ENCODE results near the gene RTN1. TPM values are rescaled to one million over a fixed set of nuclear protein-coding genes. Genes with fewer than 3 reads are reported as not detected.

RTN1 gene
- total RNA-seq, 1 experiment from 2014 or later: 0.05 TPM

DNA sequence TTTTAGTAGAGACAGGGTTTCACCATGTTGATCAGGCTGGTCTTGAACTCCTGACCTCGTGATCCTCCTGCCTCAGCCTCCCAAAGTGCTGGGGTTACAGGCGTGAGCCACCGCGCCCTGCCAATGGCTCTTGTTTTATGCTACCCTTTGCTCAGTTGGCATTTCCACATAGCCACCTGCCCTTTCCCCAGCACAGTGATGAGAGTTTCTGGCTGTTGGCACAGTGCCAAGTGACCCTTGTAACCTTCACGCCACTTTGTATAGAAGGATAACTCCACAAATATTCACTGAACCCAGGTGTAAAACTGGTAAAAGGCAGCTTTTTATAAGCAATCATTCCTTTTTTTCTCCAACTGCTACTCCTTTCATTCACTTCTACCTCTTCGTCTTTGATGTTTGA is 275.5 kb downstream of the RTN1 start:
- DNase-seq (ENCODE audit: low read depth, low spot score) (no peak), ATAC-seq (no peak)
- Histone ChIP-seq H3K9me3 (ENCODE audit: control insufficient read depth, insufficient read depth, low read depth, low read length) (no peaks in the 10 kb centered on the region), H3K4me1 (ENCODE audit: control insufficient read depth, insufficient read depth, low read length) (no peaks in the 10 kb centered on the region), H3K4me3 (ENCODE audit: low read depth in 2 of 2, low read length in 2 of 2) (no peak overlapping the region), H3K27me3 (ENCODE audit: control insufficient read depth, insufficient read depth, low read length) (no peaks in the 10 kb centered on the region), H3K36me3 (ENCODE audit: control insufficient read depth, insufficient read depth, low read length) (no peaks in the 10 kb centered on the region), H3K27ac (ENCODE audit: low read length) (no peak overlapping the region)
- ChIA-PET CTCF (interaction anchor here (0.6 kb wide), 1 partner anchor 12 kb away, joined by 6 read pairs; no protein-coding TSS in a partner anchor), POLR2A (no interaction called here)
- no TSS peak for BruUV-seq (replicated peaks)
- in situ Hi-C loops (cut with HindIII; ENCODE audit: low pct_unique_long_range_greater_than_20kb, low sequenced_read_pairs) (no loop called here), intact Hi-C loops (cut with micrococcal nuclease; ENCODE audit: unreplicated experiment) (no loop called here)
- TF ChIP-seq SIN3A (IDR thresholded peaks at IDR 0.05; ENCODE audit: borderline replicate concordance, insufficient read depth, low read depth, low read length) (no peak), POLR2AphosphoS5 (IDR thresholded peaks at IDR 0.05; ENCODE audit: low read depth, low read length) (no peak), TCF7L2 (IDR thresholded peaks at IDR 0.05; ENCODE audit: low read depth, low read length) (no peak)
- TF ChIP-seq, protein P1, sequence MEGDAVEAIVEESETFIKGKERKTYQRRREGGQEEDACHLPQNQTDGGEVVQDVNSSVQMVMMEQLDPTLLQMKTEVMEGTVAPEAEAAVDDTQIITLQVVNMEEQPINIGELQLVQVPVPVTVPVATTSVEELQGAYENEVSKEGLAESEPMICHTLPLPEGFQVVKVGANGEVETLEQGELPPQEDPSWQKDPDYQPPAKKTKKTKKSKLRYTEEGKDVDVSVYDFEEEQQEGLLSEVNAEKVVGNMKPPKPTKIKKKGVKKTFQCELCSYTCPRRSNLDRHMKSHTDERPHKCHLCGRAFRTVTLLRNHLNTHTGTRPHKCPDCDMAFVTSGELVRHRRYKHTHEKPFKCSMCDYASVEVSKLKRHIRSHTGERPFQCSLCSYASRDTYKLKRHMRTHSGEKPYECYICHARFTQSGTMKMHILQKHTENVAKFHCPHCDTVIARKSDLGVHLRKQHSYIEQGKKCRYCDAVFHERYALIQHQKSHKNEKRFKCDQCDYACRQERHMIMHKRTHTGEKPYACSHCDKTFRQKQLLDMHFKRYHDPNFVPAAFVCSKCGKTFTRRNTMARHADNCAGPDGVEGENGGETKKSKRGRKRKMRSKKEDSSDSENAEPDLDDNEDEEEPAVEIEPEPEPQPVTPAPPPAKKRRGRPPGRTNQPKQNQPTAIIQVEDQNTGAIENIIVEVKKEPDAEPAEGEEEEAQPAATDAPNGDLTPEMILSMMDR (IDR thresholded peaks at IDR 0.05): no peak
- TF ChIP-seq, protein P2, sequence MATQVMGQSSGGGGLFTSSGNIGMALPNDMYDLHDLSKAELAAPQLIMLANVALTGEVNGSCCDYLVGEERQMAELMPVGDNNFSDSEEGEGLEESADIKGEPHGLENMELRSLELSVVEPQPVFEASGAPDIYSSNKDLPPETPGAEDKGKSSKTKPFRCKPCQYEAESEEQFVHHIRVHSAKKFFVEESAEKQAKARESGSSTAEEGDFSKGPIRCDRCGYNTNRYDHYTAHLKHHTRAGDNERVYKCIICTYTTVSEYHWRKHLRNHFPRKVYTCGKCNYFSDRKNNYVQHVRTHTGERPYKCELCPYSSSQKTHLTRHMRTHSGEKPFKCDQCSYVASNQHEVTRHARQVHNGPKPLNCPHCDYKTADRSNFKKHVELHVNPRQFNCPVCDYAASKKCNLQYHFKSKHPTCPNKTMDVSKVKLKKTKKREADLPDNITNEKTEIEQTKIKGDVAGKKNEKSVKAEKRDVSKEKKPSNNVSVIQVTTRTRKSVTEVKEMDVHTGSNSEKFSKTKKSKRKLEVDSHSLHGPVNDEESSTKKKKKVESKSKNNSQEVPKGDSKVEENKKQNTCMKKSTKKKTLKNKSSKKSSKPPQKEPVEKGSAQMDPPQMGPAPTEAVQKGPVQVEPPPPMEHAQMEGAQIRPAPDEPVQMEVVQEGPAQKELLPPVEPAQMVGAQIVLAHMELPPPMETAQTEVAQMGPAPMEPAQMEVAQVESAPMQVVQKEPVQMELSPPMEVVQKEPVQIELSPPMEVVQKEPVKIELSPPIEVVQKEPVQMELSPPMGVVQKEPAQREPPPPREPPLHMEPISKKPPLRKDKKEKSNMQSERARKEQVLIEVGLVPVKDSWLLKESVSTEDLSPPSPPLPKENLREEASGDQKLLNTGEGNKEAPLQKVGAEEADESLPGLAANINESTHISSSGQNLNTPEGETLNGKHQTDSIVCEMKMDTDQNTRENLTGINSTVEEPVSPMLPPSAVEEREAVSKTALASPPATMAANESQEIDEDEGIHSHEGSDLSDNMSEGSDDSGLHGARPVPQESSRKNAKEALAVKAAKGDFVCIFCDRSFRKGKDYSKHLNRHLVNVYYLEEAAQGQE (IDR thresholded peaks at IDR 0.05; ENCODE audit: insufficient read depth in 1 of 2, low read depth in 2 of 2, low read length in 1 of 2): no peak

DNA sequence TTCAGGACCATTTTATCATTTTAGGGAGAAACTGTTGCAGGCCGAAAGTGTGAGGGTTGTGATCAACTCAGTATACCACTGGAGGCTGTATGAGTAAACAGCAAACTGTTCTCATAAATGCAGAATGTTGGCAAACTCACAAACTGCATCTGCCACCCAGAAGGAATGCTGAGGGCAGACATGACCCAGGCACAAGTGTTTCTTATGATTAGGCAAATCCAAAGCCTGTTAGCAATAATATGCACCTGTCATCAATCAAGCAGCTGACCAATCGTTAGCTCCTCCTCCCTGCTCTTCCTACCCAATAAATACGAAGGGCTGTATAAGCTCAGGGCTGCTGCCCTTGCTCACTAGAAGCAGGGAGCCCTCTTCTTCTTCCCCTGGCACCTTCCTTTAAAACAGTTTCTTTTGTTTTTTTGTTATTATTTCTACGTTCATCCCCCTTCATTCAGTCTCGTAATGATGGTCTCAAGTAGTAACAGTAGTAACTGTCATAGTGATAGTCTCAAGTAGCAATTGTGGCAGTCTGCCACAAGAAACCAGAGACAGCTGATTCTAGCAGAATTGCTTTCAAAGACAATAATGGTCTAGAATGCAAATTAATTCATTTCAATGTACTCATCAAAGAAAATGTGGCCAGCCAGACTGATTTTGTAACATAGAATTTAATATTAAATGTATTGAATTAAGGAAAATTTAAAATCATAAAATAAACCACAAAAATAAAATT is 278.8 kb downstream of the RTN1 start:
- ChIA-PET CTCF (no interaction called here), POLR2A (no interaction called here)
- intact Hi-C loops (cut with micrococcal nuclease; ENCODE audit: unreplicated experiment) (no loop called here), in situ Hi-C loops (cut with HindIII; ENCODE audit: low pct_unique_long_range_greater_than_20kb, low sequenced_read_pairs) (no loop called here)
- H3K27me3 ChIP-seq (ENCODE audit: control insufficient read depth, insufficient read depth, low read length): no peaks in the 10 kb centered on the region
- ATAC-seq: no peak
- no peak overlapping the region for H3K27ac ChIP-seq (ENCODE audit: low read length)
- TF ChIP-seq POLR2AphosphoS5 (IDR thresholded peaks at IDR 0.05; ENCODE audit: low read depth, low read length): no peak
- H3K4me3 ChIP-seq (ENCODE audit: low read depth in 2 of 2, low read length in 2 of 2): no peak overlapping the region
- H3K4me1 ChIP-seq (ENCODE audit: control insufficient read depth, insufficient read depth, low read length): no peaks in the 10 kb centered on the region
- no peak for DNase-seq (ENCODE audit: low read depth, low spot score)
- H3K9me3 ChIP-seq (ENCODE audit: control insufficient read depth, insufficient read depth, low read depth, low read length): no peaks in the 10 kb centered on the region
- no peaks in the 10 kb centered on the region for H3K36me3 ChIP-seq (ENCODE audit: control insufficient read depth, insufficient read depth, low read length)
- no TSS peak for BruUV-seq (replicated peaks)

DNA sequence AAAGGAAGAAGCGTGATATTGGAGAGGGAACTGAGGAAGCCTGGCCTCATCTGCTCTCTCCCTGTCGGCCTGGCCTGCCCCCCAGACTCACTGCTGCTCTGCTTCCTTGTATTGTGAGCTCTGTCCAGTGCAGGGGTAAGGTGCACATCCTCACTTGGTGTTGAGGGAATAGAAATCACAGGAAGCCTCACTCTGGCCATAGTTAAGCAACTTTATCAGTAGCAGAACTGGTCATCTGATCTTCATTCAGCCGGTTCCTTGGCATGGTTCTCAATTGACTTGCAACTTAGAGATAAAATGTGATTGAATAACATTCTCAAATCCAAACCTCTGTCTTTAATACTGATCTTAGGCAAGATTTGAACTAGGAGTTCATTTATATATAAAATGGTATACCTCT is 282.5 kb downstream of the RTN1 start:
- TF ChIP-seq POLR2AphosphoS5 (IDR thresholded peaks at IDR 0.05; ENCODE audit: low read depth, low read length) (no peak), SIN3A (IDR thresholded peaks at IDR 0.05; ENCODE audit: borderline replicate concordance, insufficient read depth, low read depth, low read length) (no peak), TCF7L2 (IDR thresholded peaks at IDR 0.05; ENCODE audit: low read depth, low read length) (no peak)
- TF ChIP-seq, protein P2 (IDR thresholded peaks at IDR 0.05; ENCODE audit: insufficient read depth in 1 of 2, low read depth in 2 of 2, low read length in 1 of 2): no peak
- TF ChIP-seq, protein P1 (IDR thresholded peaks at IDR 0.05): no peak
- intact Hi-C loops (cut with micrococcal nuclease; ENCODE audit: unreplicated experiment): no loop called here
- ChIA-PET POLR2A (no interaction called here), CTCF (no interaction called here)
- DNase-seq (ENCODE audit: low read depth, low spot score): no peak
- no peak for ATAC-seq
- in situ Hi-C loops (cut with HindIII; ENCODE audit: low pct_unique_long_range_greater_than_20kb, low sequenced_read_pairs): no loop called here
- Histone ChIP-seq H3K27ac (ENCODE audit: low read length) (no peak overlapping the region), H3K9me3 (ENCODE audit: control insufficient read depth, insufficient read depth, low read depth, low read length) (no peaks in the 10 kb centered on the region), H3K4me3 (ENCODE audit: low read depth in 2 of 2, low read length in 2 of 2) (no peak overlapping the region), H3K36me3 (ENCODE audit: control insufficient read depth, insufficient read depth, low read length) (no peaks in the 10 kb centered on the region), H3K27me3 (ENCODE audit: control insufficient read depth, insufficient read depth, low read length) (no peaks in the 10 kb centered on the region), H3K4me1 (ENCODE audit: control insufficient read depth, insufficient read depth, low read length) (no peaks in the 10 kb centered on the region)
- no TSS peak for BruUV-seq (replicated peaks)

All from Panc1 (cell line).